ENCODE data around the gene COPS7A. TPM values are rescaled to one million over a fixed set of nuclear protein-coding genes. Genes with fewer than 3 reads are reported as not detected.

Gene COPS7A
- total RNA-seq, 1 experiment from 2014 or later: 67.8 TPM

DNA sequence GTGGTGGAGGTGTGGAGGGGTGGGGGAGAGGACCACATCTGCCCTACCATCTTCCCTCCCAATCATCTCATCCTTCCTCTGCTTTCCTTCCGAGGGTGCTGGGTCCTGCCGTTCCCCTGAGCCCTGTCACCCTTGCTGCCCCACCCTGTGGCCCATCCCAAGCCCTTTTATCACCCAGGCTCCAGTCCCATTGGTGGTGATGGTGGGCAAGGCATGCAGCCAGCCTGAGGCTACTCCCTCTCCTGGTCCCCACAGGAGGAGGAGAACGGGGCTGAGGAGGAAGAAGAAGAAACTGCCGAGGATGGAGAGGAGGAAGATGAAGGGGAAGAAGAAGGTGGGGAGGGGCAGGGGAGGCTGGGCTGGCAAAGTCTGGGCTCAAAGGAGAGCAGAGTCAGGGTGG lies 45.8 kb downstream of the COPS7A start:
- Histone ChIP-seq H3K9me3 (ENCODE audit: control insufficient read depth in 1 of 2, insufficient read depth in 1 of 2, low read depth in 1 of 2, low read length in 2 of 2) (no peaks in the 10 kb centered on the region), H3K4me2 (ENCODE audit: low read length) (no peak overlapping the region), H3K9ac (ENCODE audit: low read length) (no peak overlapping the region), H2AFZ (ENCODE audit: low read depth, low read length, poor library complexity, severe bottlenecking) (no peak overlapping the region), H3K4me1 (ENCODE audit: control insufficient read depth in 1 of 2, insufficient read depth in 2 of 2, low read length in 2 of 2) (peaks cover 30 to 54% of the 10 kb centered on the region in 2 experiments), H3K9me2 (ENCODE audit: insufficient read depth) (no peaks in the 10 kb centered on the region), H3K27ac (ENCODE audit: low read depth, low read length) (no peak overlapping the region; the same call in 1 of the 2 replicates), H4K20me1 (ENCODE audit: insufficient read depth) (no peaks in the 10 kb centered on the region), H3K27me3 (ENCODE audit: insufficient read depth, low read length) (no peaks in the 10 kb centered on the region), H3K79me2 (ENCODE audit: insufficient read depth, low read length) (peaks cover 29% of the 10 kb centered on the region), H3K4me3 (replicated peaks in 1 of 2; ENCODE audit: low read depth in 1 of 2, low read length in 2 of 2) (no peak overlapping the region), H3K36me3 (ENCODE audit: control insufficient read depth in 1 of 2, insufficient read depth in 2 of 2, low read length in 2 of 2) (peaks cover 9 to 13% of the 10 kb centered on the region in 2 experiments; a peak in 3 of 4 replicates)
- intact Hi-C loops (cut with micrococcal nuclease): no loop called here
- TF ChIP-seq ZBTB33 (IDR thresholded peaks at IDR 0.05; ENCODE audit: extremely low read depth, insufficient replicate concordance, low read length) (no peak), REST (IDR thresholded peaks at IDR 0.05; ENCODE audit: low read depth) (no peak), ZFX (IDR thresholded peaks at IDR 0.05) (no peak), SIN3A (IDR thresholded peaks at IDR 0.05; ENCODE audit: low read depth) (no peak), CEBPB (IDR thresholded peaks at IDR 0.05; ENCODE audit: low read depth) (no peak), POLR2AphosphoS5 (IDR thresholded peaks at IDR 0.05; ENCODE audit: low read depth, low read length) (no peak; the same call in 1 of the 2 replicates), EZH2phosphoT487 (IDR thresholded peaks at IDR 0.05; ENCODE audit: borderline replicate concordance) (no peak), ZNF274 (IDR thresholded peaks at IDR 0.05; ENCODE audit: low read depth, low read length) (no peak), FOSL1 (IDR thresholded peaks at IDR 0.05; ENCODE audit: low read depth) (no peak), SRF (IDR thresholded peaks at IDR 0.05; ENCODE audit: low read depth) (no peak), YY1 (IDR thresholded peaks at IDR 0.05; ENCODE audit: extremely low read depth, insufficient replicate concordance, low read depth, low read length) (no peak), RAD21 (IDR thresholded peaks at IDR 0.05; ENCODE audit: low read depth) (no peak), POLR2A (IDR thresholded peaks at IDR 0.05; ENCODE audit: borderline replicate concordance, extremely low read depth, insufficient read depth, insufficient read length) (no peak), JUND (IDR thresholded peaks at IDR 0.05) (no peak), ATF3 (IDR thresholded peaks at IDR 0.05) (no peak), TCF7L2 (IDR thresholded peaks at IDR 0.05; ENCODE audit: borderline replicate concordance, extremely low read depth, insufficient read depth, insufficient read length) (no peak), CBX3 (IDR thresholded peaks at IDR 0.05; ENCODE audit: low read depth) (no peak), SP1 (IDR thresholded peaks at IDR 0.05; ENCODE audit: low read depth) (no peak)
- TF ChIP-seq, protein P1, sequence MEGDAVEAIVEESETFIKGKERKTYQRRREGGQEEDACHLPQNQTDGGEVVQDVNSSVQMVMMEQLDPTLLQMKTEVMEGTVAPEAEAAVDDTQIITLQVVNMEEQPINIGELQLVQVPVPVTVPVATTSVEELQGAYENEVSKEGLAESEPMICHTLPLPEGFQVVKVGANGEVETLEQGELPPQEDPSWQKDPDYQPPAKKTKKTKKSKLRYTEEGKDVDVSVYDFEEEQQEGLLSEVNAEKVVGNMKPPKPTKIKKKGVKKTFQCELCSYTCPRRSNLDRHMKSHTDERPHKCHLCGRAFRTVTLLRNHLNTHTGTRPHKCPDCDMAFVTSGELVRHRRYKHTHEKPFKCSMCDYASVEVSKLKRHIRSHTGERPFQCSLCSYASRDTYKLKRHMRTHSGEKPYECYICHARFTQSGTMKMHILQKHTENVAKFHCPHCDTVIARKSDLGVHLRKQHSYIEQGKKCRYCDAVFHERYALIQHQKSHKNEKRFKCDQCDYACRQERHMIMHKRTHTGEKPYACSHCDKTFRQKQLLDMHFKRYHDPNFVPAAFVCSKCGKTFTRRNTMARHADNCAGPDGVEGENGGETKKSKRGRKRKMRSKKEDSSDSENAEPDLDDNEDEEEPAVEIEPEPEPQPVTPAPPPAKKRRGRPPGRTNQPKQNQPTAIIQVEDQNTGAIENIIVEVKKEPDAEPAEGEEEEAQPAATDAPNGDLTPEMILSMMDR (IDR thresholded peaks at IDR 0.05 in 2 of 3, conservative IDR thresholded peaks at IDR 0.05 in 1 of 3; ENCODE audit: borderline replicate concordance in 1 of 3, insufficient read depth in 1 of 3, low read depth in 2 of 3, low read length in 2 of 3): no peak
- ATAC-seq: no peak
- ChIA-PET RAD21 (ENCODE audit: low non-redundant PET in 1 of 2, low total read pairs in 2 of 2, uncharacterized antibody in 2 of 2, unreplicated experiment in 2 of 2) (interaction anchor here in 1 of 2 experiments (0.7 kb wide), 1 partner anchor 18 kb away, joined by 4 read pairs; no protein-coding TSS in a partner anchor), CTCF (interaction anchor here (1.0 to 1.6 kb wide), 3 partner anchors 8 to 85 kb away, joined by 3 to 9 read pairs (median 4); partner anchors contain the start of gene MLF2), POLR2A (no interaction called here)
- no TSS peak for BruUV-seq (replicated peaks)
- DNase-seq (ENCODE audit: low read depth, low spot score): no peak

All from HCT116 (cell line).